Cardiac muscle cell (in vitro differentiated cells and primary cell): ENCODE results near the gene LGALS4. TPM values are rescaled to one million over a fixed set of nuclear protein-coding genes. Genes with fewer than 3 reads are reported as not detected.
"Not testable (repeated sequence)": the region's sequence is repeated elsewhere in the genome, so short reads cannot be mapped to it uniquely, and the experiment has no call there.

Source experiments
- DNase-seq, 2 donors: peaks; one replicate each; pipeline versions ENCODE4 v3.0.0 to v3.0.0-alpha.2; 2010 to 2017; ENCODE audit warnings: low read depth in 1 of 2, low spot score in 1 of 2
- H3K27ac ChIP-seq: fragments of 200-600 bp; sonication (generic); 2 replicates; pipeline ENCODE4 v1.5.1; 2016
- H3K27me3 ChIP-seq: fragments of 200-600 bp; sonication (generic); 2 replicates; pipeline ENCODE4 v1.6.0; 2016; ENCODE audit warnings: control low read depth
- H3K36me3 ChIP-seq: fragments of 200-600 bp; sonication (generic); 2 replicates; pipeline ENCODE4 v1.5.1; 2016; ENCODE audit warnings: control low read depth
- H3K4me1 ChIP-seq: fragments of 200-600 bp; sonication (generic); 2 replicates; pipeline ENCODE4 v1.8.1; 2017; ENCODE audit warnings: low read depth, mild to moderate bottlenecking, mixed run types
- H3K4me3 ChIP-seq: fragments of 200-600 bp; sonication (generic); 2 replicates; pipeline ENCODE4 v1.5.1; 2016; ENCODE audit warnings: mild to moderate bottlenecking
- H3K9me3 ChIP-seq: fragments of 200-600 bp; sonication (generic); 2 replicates; pipeline ENCODE4 v1.5.1; 2017; ENCODE audit warnings: low read depth, mild to moderate bottlenecking, control low read depth
- CTCF ChIP-seq: IDR thresholded peaks from 2 replicates; pipeline ENCODE4 v1.5.1; 2012; ENCODE audit warnings: low read depth, mild to moderate bottlenecking, low read length
- polyA plus RNA-seq: library from polyadenylated mRNA; unstranded; fragments of >200 nt; fragmentation: Nextera tagmentation; extraction: Ambion mirVana; gene quantifications from 2 replicates; pipeline ENCODE4 v1.2.1, GENCODE V29; 2016
- total RNA-seq: library from RNA; depleted of rRNA; stranded (reverse); fragments of >200 nt; gene quantifications from 2 replicates; pipeline ENCODE4 v1.2.3, GENCODE V29; 2016

LGALS4 gene
- total and polyA plus RNA-seq, 2 experiments from 2014 or later: 0.50 to 1.0 TPM

GRCh38 chr19:38769635-38770211 lies 43.0 kb downstream of the LGALS4 start:
- no peaks in the 10 kb centered on the region for H3K9me3 ChIP-seq
- no peaks in the 10 kb centered on the region for H3K4me1 ChIP-seq
- no peak overlapping the region for H3K4me3 ChIP-seq
- DNase-seq: peak; percentile 62 to 92
- H3K36me3 ChIP-seq: no peaks in the 10 kb centered on the region
- H3K27ac ChIP-seq: no peak overlapping the region
- TF ChIP-seq CTCF: peak; percentile 66
- no peaks in the 10 kb centered on the region for H3K27me3 ChIP-seq

GRCh38 chr19:38766276-38767047 lies 46.3 kb downstream of the LGALS4 start:
- Histone ChIP-seq H3K4me1 (no peaks in the 10 kb centered on the region), H3K4me3 (no peak overlapping the region), H3K9me3 (no peaks in the 10 kb centered on the region), H3K27ac (no peak overlapping the region), H3K27me3 (no peaks in the 10 kb centered on the region), H3K36me3 (no peaks in the 10 kb centered on the region)
- DNase-seq: no peak
- no peak for TF ChIP-seq CTCF

GRCh38 chr19:38765214-38765613 lies 47.5 kb downstream of the LGALS4 start:
- H3K4me3 ChIP-seq: no peak overlapping the region
- no peaks in the 10 kb centered on the region for H3K36me3 ChIP-seq

GRCh38 chr19:38763795-38764220 lies 48.9 kb downstream of the LGALS4 start:
- Histone ChIP-seq H3K9me3 (no peaks in the 10 kb centered on the region), H3K4me3 (no peak overlapping the region), H3K36me3 (no peaks in the 10 kb centered on the region), H3K27ac (no peak overlapping the region), H3K4me1 (no peaks in the 10 kb centered on the region), H3K27me3 (no peaks in the 10 kb centered on the region)
- TF ChIP-seq CTCF: no peak
- DNase-seq: no peak

More at GRCh38 chr19:38765214-38765613, 47.5 kb downstream of the LGALS4 start:
- DNase-seq: no peak
- no peak for TF ChIP-seq CTCF
- no peaks in the 10 kb centered on the region for H3K4me1 ChIP-seq
- no peak overlapping the region for H3K27ac ChIP-seq
- H3K9me3 ChIP-seq: no peaks in the 10 kb centered on the region
- no peaks in the 10 kb centered on the region for H3K27me3 ChIP-seq

- H3K4me3 ChIP-seq, H3K4me1 ChIP-seq, DNase-seq, H3K9me3 ChIP-seq, H3K36me3 ChIP-seq, H3K27me3 ChIP-seq, H3K27ac ChIP-seq: not testable (repeated sequence)
These were observed 50.8 kb downstream of the LGALS4 start for GRCh38 chr19:38761884-38762389.

GRCh38 chr19:38760805-38761517 lies 51.8 kb downstream of the LGALS4 start:
- H3K4me1 ChIP-seq, H3K27me3 ChIP-seq, DNase-seq, H3K36me3 ChIP-seq, H3K9me3 ChIP-seq, H3K27ac ChIP-seq, H3K4me3 ChIP-seq: not testable (repeated sequence)
